HT-29 (cell line): ENCODE measurements around the gene MVD. TPM values are rescaled to one million over a fixed set of nuclear protein-coding genes. Genes with fewer than 3 reads are reported as not detected.
"Not testable (repeated sequence)": the region's sequence is repeated elsewhere in the genome, so short reads cannot be mapped to it uniquely, and the experiment has no call there.

ENCODE experiments used
- DNase-seq: peaks from one replicate; pipeline ENCODE4 v3.0.0-alpha.2; 2015; ENCODE audit warnings: low spot score
- total RNA-seq: library from RNA; depleted of rRNA; stranded (reverse); fragments of >200 nt; shearing (Covaris generic); gene quantifications from 2 replicates; pipeline ENCODE4 v1.2.3, GENCODE V29; 2014

The MVD gene
- total RNA-seq, 1 experiment from 2014 or later = 109 TPM

- DNase-seq = no peak
Measured at GRCh38 chr16:88684569-88685155, 21.8 kb upstream of the MVD start.

GRCh38 chr16:88681709-88682451, 19.0 kb upstream of the MVD start:
- no peak for DNase-seq

- DNase-seq = peak; percentile 65
Measured at GRCh38 chr16:88681084-88681680, 18.3 kb upstream of the MVD start.

GRCh38 chr16:88680554-88681083, 17.7 kb upstream of the MVD start:
- no peak for DNase-seq

GRCh38 chr16:88678224-88678979, 15.5 kb upstream of the MVD start:
- no peak for DNase-seq

- DNase-seq = no peak
Measured at GRCh38 chr16:88677721-88678120, 14.8 kb upstream of the MVD start.

GRCh38 chr16:88676502-88677242, 13.8 kb upstream of the MVD start:
- DNase-seq = no peak

- no peak for DNase-seq
Measured at GRCh38 chr16:88673716-88674379, 11.0 kb upstream of the MVD start.

- peak; percentile 26 for DNase-seq
Measured at GRCh38 chr16:88672776-88673175, 9.9 kb upstream of the MVD start.

GRCh38 chr16:88671806-88672205, 8.9 kb upstream of the MVD start:
- no peak for DNase-seq

- DNase-seq = no peak
Measured at GRCh38 chr16:88669980-88670379, 7.1 kb upstream of the MVD start.

- DNase-seq = not testable (repeated sequence)
Measured at GRCh38 chr16:88669493-88669892, 6.6 kb upstream of the MVD start.

GRCh38 chr16:88667461-88667860, 4.6 kb upstream of the MVD start:
- DNase-seq = no peak

- no peak for DNase-seq
Measured at GRCh38 chr16:88665570-88665969, 2.7 kb upstream of the MVD start.

GRCh38 chr16:88665148-88665547, 2.3 kb upstream of the MVD start:
- no peak for DNase-seq

- no peak for DNase-seq
Measured at GRCh38 chr16:88662222-88662842, 559 bp downstream of the MVD start.

GRCh38 chr16:88661468-88661867, 1.4 kb downstream of the MVD start:
- DNase-seq = no peak

GRCh38 chr16:88659160-88659559, 3.7 kb downstream of the MVD start:
- DNase-seq = no peak

- DNase-seq = no peak
Measured at GRCh38 chr16:88658714-88659113, 4.2 kb downstream of the MVD start.

GRCh38 chr16:88657371-88657770, 5.5 kb downstream of the MVD start:
- DNase-seq = no peak
